KOPT-K1 (cell line): ENCODE measurements around the gene EDIL3.

Source experiments
- H3K27ac ChIP-seq: fragments of 200-600 bp; sonication (generic); 2 replicates; pipeline ENCODE4 v1.5.1; 2016; ENCODE audit warnings: antibody characterized with exemption, mild to moderate bottlenecking, low read depth, low read length; ENCODE audit not compliant: poor library complexity, severe bottlenecking
- H3K36me3 ChIP-seq: fragments of 200-600 bp; sonication (generic); 2 replicates; pipeline ENCODE4 v1.5.1; 2017; ENCODE audit warnings: antibody characterized with exemption, mild to moderate bottlenecking, low read length, moderate library complexity; ENCODE audit not compliant: insufficient read depth
- H3K9me3 ChIP-seq: fragments of 200-600 bp; sonication (generic); 2 replicates; pipeline ENCODE4 v1.5.1; 2017; ENCODE audit warnings: antibody characterized with exemption, low read length, mild to moderate bottlenecking; ENCODE audit not compliant: insufficient read depth, poor library complexity, severe bottlenecking

EDIL3 gene

GRCh38 chr5:84149094-84149493, 235.6 kb downstream of the EDIL3 start:
- H3K27ac ChIP-seq: no peak overlapping the region
- no peaks in the 10 kb centered on the region for H3K9me3 ChIP-seq
- no peaks in the 10 kb centered on the region for H3K36me3 ChIP-seq

- no peak overlapping the region for H3K27ac ChIP-seq
- no peaks in the 10 kb centered on the region for H3K9me3 ChIP-seq
- H3K36me3 ChIP-seq: no peaks in the 10 kb centered on the region
These were observed 236.0 kb downstream of the EDIL3 start for GRCh38 chr5:84148651-84149050.

GRCh38 chr5:84137541-84137940, 247.1 kb downstream of the EDIL3 start:
- no peaks in the 10 kb centered on the region for H3K36me3 ChIP-seq
- H3K27ac ChIP-seq: no peak overlapping the region
- no peaks in the 10 kb centered on the region for H3K9me3 ChIP-seq

GRCh38 chr5:84131372-84131771, 253.3 kb downstream of the EDIL3 start:
- Histone ChIP-seq H3K27ac (no peak overlapping the region), H3K9me3 (no peaks in the 10 kb centered on the region), H3K36me3 (no peaks in the 10 kb centered on the region)

GRCh38 chr5:84130006-84130580, 254.6 kb downstream of the EDIL3 start:
- Histone ChIP-seq H3K9me3 (no peaks in the 10 kb centered on the region), H3K27ac (no peak overlapping the region), H3K36me3 (no peaks in the 10 kb centered on the region)

- Histone ChIP-seq H3K27ac (no peak overlapping the region), H3K36me3 (no peaks in the 10 kb centered on the region), H3K9me3 (no peaks in the 10 kb centered on the region)
These were observed 259.5 kb downstream of the EDIL3 start for GRCh38 chr5:84125216-84125615.

GRCh38 chr5:84119252-84119651, 265.4 kb downstream of the EDIL3 start:
- Histone ChIP-seq H3K36me3 (no peaks in the 10 kb centered on the region), H3K9me3 (no peaks in the 10 kb centered on the region), H3K27ac (no peak overlapping the region)

- H3K27ac ChIP-seq: no peak overlapping the region
- H3K36me3 ChIP-seq: no peaks in the 10 kb centered on the region
- no peaks in the 10 kb centered on the region for H3K9me3 ChIP-seq
These were observed 266.1 kb downstream of the EDIL3 start for GRCh38 chr5:84118551-84118950.

- no peaks in the 10 kb centered on the region for H3K9me3 ChIP-seq
- no peaks in the 10 kb centered on the region for H3K36me3 ChIP-seq
- no peak overlapping the region for H3K27ac ChIP-seq
These were observed 269.0 kb downstream of the EDIL3 start for GRCh38 chr5:84115727-84116126.

GRCh38 chr5:84113246-84114105, 271.2 kb downstream of the EDIL3 start:
- Histone ChIP-seq H3K9me3 (no peaks in the 10 kb centered on the region), H3K27ac (no peak overlapping the region), H3K36me3 (no peaks in the 10 kb centered on the region)

- H3K27ac ChIP-seq: no peak overlapping the region
- no peaks in the 10 kb centered on the region for H3K36me3 ChIP-seq
These were observed 291.9 kb downstream of the EDIL3 start for GRCh38 chr5:84092738-84093137.

GRCh38 chr5:84091127-84091799, 293.4 kb downstream of the EDIL3 start:
- H3K27ac ChIP-seq: no peak overlapping the region
- no peaks in the 10 kb centered on the region for H3K9me3 ChIP-seq
- no peaks in the 10 kb centered on the region for H3K36me3 ChIP-seq

More at GRCh38 chr5:84092738-84093137, 291.9 kb downstream of the EDIL3 start:
- no peaks in the 10 kb centered on the region for H3K9me3 ChIP-seq

GRCh38 chr5:84088996-84089395, 295.7 kb downstream of the EDIL3 start:
- no peaks in the 10 kb centered on the region for H3K36me3 ChIP-seq
- H3K9me3 ChIP-seq: no peaks in the 10 kb centered on the region
- H3K27ac ChIP-seq: no peak overlapping the region

- Histone ChIP-seq H3K27ac (no peak overlapping the region), H3K36me3 (no peaks in the 10 kb centered on the region), H3K9me3 (no peaks in the 10 kb centered on the region)
These were observed 298.2 kb downstream of the EDIL3 start for GRCh38 chr5:84086511-84086910.

- H3K9me3 ChIP-seq: no peaks in the 10 kb centered on the region
- H3K36me3 ChIP-seq: no peaks in the 10 kb centered on the region
- no peak overlapping the region for H3K27ac ChIP-seq
These were observed 299.2 kb downstream of the EDIL3 start for GRCh38 chr5:84085387-84086041.
